Medulla oblongata (tissue), 1 donor: ENCODE measurements around the gene SERPINE2.
A peak's percentile ranks its signal among the peaks of the same experiment; 100 is the strongest.

Experiments
- DNase-seq: peaks from one replicate; pipeline ENCODE4 v3.0.0-alpha.2; 2015; ENCODE audit errors: extremely low spot score

SERPINE2 gene

GRCh38 chr2:223976635-223977226 is 62.4 kb downstream of the SERPINE2 start:
- no peak for DNase-seq

GRCh38 chr2:223973606-223974005 is 65.5 kb downstream of the SERPINE2 start:
- DNase-seq: no peak

GRCh38 chr2:223972656-223973102 is 66.4 kb downstream of the SERPINE2 start:
- DNase-seq: no peak

- DNase-seq: no peak
Measured at GRCh38 chr2:223971731-223972130, 67.4 kb downstream of the SERPINE2 start.

- DNase-seq: peak; percentile 87
Measured at GRCh38 chr2:223970343-223971128, 68.5 kb downstream of the SERPINE2 start.

GRCh38 chr2:223969856-223970255 is 69.2 kb downstream of the SERPINE2 start:
- DNase-seq: no peak

- DNase-seq: no peak
Measured at GRCh38 chr2:223969315-223969714, 69.8 kb downstream of the SERPINE2 start.

- no peak for DNase-seq
Measured at GRCh38 chr2:223967981-223968380, 71.1 kb downstream of the SERPINE2 start.

- peak; percentile 86 for DNase-seq
Measured at GRCh38 chr2:223959688-223960087, 79.4 kb downstream of the SERPINE2 start.

- peak; percentile 98 for DNase-seq
Measured at GRCh38 chr2:223957092-223957851, 81.8 kb downstream of the SERPINE2 start, which contains the start of gene MRPL44. MRPL44 (plus strand) TSS chr2:223957463; CDS start chr2:223957473, 10 bp downstream.

GRCh38 chr2:223956300-223956699 is 82.8 kb downstream of the SERPINE2 start:
- DNase-seq: no peak

- no peak for DNase-seq
Measured at GRCh38 chr2:223954401-223954800, 84.7 kb downstream of the SERPINE2 start.

GRCh38 chr2:223952280-223952968 is 86.7 kb downstream of the SERPINE2 start:
- DNase-seq: no peak

GRCh38 chr2:223950448-223951347 is 88.4 kb downstream of the SERPINE2 start:
- DNase-seq: no peak

- DNase-seq: no peak
Measured at GRCh38 chr2:223949241-223949840, 89.7 kb downstream of the SERPINE2 start.

GRCh38 chr2:223947711-223948205 is 91.3 kb downstream of the SERPINE2 start:
- no peak for DNase-seq

GRCh38 chr2:223945755-223946154 is 93.3 kb downstream of the SERPINE2 start:
- DNase-seq: no peak

GRCh38 chr2:223944703-223945531 is 94.2 kb downstream of the SERPINE2 start, which contains the start of gene WDFY1:
WDFY1 (minus strand) TSS chr2:223945335; CDS start chr2:223945284, 51 bp downstream.
- peak; percentile 95 for DNase-seq

- peak; percentile 39 for DNase-seq
Measured at GRCh38 chr2:223944166-223944702, 94.9 kb downstream of the SERPINE2 start.
